Measurements from ENCODE around the gene CADM3. TPM values are rescaled to one million over a fixed set of nuclear protein-coding genes. Genes with fewer than 3 reads are reported as not detected.

The CADM3 gene
- total RNA-seq, 1 donor from 2014 or later, result 18.2 TPM

GRCh38 chr1:159207080-159207479 is 35.7 kb downstream of the CADM3 start:
- H3K4me3 Mint-ChIP-seq (ENCODE audit: unreplicated experiment), result no peak overlapping the region
- no peak overlapping the region for H2AFZ ChIP-seq (ENCODE audit: low read depth, low read length)
- FAIRE-seq, result no peak
- H3K27ac Mint-ChIP-seq (ENCODE audit: unreplicated experiment), result no peak overlapping the region
- peaks cover 71% of the 10 kb centered on the region for H3K27me3 Mint-ChIP-seq (ENCODE audit: low read depth, unreplicated experiment)
- no peaks in the 10 kb centered on the region for H3K9me3 ChIP-seq (ENCODE audit: insufficient read depth, low read depth, low read length)
- no peak overlapping the region for H3K27ac ChIP-seq (ENCODE audit: low read depth, low read length)
- no peak overlapping the region for H3K9ac ChIP-seq (ENCODE audit: low read length)
- no peak overlapping the region for H3K4me2 ChIP-seq (ENCODE audit: low read length)
- no peaks in the 10 kb centered on the region for H3K36me3 Mint-ChIP-seq (ENCODE audit: low read depth, unreplicated experiment)
- no peaks in the 10 kb centered on the region for H3K9me3 Mint-ChIP-seq (ENCODE audit: unreplicated experiment)
- TF ChIP-seq EZH2 (IDR thresholded peaks at IDR 0.05; ENCODE audit: insufficient read depth, low read length) (no peak), CTCF (IDR thresholded peaks at IDR 0.05; ENCODE audit: insufficient read depth, low read depth, low read length) (no peak)
- H3K4me1 ChIP-seq (ENCODE audit: insufficient read depth, low read length), result no peaks in the 10 kb centered on the region
- no peaks in the 10 kb centered on the region for H4K20me1 ChIP-seq (ENCODE audit: insufficient read depth, low read length)
- no peaks in the 10 kb centered on the region for H3K79me2 ChIP-seq (ENCODE audit: insufficient read depth, low read length)
- H3K4me3 ChIP-seq (ENCODE audit: insufficient read depth, low read depth, low read length), result no peak overlapping the region
- no peaks in the 10 kb centered on the region for H3K4me1 Mint-ChIP-seq (ENCODE audit: low read depth, unreplicated experiment)
- no peak for DNase-seq (ENCODE audit: low read depth)
- H3K27me3 ChIP-seq (ENCODE audit: insufficient read depth, low read length), result peaks cover 9% of the 10 kb centered on the region
- no peaks in the 10 kb centered on the region for H3K36me3 ChIP-seq (ENCODE audit: insufficient read depth, low read length)

GRCh38 chr1:159207774-159208173 is 36.4 kb downstream of the CADM3 start:
- no peaks in the 10 kb centered on the region for H3K4me1 ChIP-seq (ENCODE audit: insufficient read depth, low read length)
- Mint-ChIP-seq H3K27me3 (ENCODE audit: low read depth, unreplicated experiment) (peaks cover 68% of the 10 kb centered on the region), H3K9me3 (ENCODE audit: unreplicated experiment) (no peaks in the 10 kb centered on the region), H3K27ac (ENCODE audit: unreplicated experiment) (no peak overlapping the region), H3K36me3 (ENCODE audit: low read depth, unreplicated experiment) (no peaks in the 10 kb centered on the region), H3K4me3 (ENCODE audit: unreplicated experiment) (no peak overlapping the region), H3K4me1 (ENCODE audit: low read depth, unreplicated experiment) (no peaks in the 10 kb centered on the region)
- H3K9me3 ChIP-seq (ENCODE audit: insufficient read depth, low read depth, low read length), result no peaks in the 10 kb centered on the region
- no peak overlapping the region for H3K4me3 ChIP-seq (ENCODE audit: insufficient read depth, low read depth, low read length)
- no peak overlapping the region for H3K4me2 ChIP-seq (ENCODE audit: low read length)
- H3K36me3 ChIP-seq (ENCODE audit: insufficient read depth, low read length), result no peaks in the 10 kb centered on the region
- H4K20me1 ChIP-seq (ENCODE audit: insufficient read depth, low read length), result no peaks in the 10 kb centered on the region
- no peak for TF ChIP-seq EZH2 (IDR thresholded peaks at IDR 0.05; ENCODE audit: insufficient read depth, low read length)
- TF ChIP-seq CTCF (IDR thresholded peaks at IDR 0.05; ENCODE audit: insufficient read depth, low read depth, low read length), result no peak
- FAIRE-seq (no peak), DNase-seq (ENCODE audit: low read depth) (no peak)
- peaks cover 9% of the 10 kb centered on the region for H3K27me3 ChIP-seq (ENCODE audit: insufficient read depth, low read length)
- H3K79me2 ChIP-seq (ENCODE audit: insufficient read depth, low read length), result no peaks in the 10 kb centered on the region
- H3K9ac ChIP-seq (ENCODE audit: low read length), result no peak overlapping the region
- no peak overlapping the region for H3K27ac ChIP-seq (ENCODE audit: low read depth, low read length)
- no peak overlapping the region for H2AFZ ChIP-seq (ENCODE audit: low read depth, low read length)

- no peaks in the 10 kb centered on the region for H3K79me2 ChIP-seq (ENCODE audit: insufficient read depth, low read length)
- H3K9me3 ChIP-seq (ENCODE audit: insufficient read depth, low read depth, low read length), result no peaks in the 10 kb centered on the region
- H3K9ac ChIP-seq (ENCODE audit: low read length), result no peak overlapping the region
- H3K4me3 ChIP-seq (ENCODE audit: insufficient read depth, low read depth, low read length), result no peak overlapping the region
- no peaks in the 10 kb centered on the region for H3K4me1 ChIP-seq (ENCODE audit: insufficient read depth, low read length)
- H4K20me1 ChIP-seq (ENCODE audit: insufficient read depth, low read length), result no peaks in the 10 kb centered on the region
- no peak overlapping the region for H2AFZ ChIP-seq (ENCODE audit: low read depth, low read length)
- DNase-seq (ENCODE audit: low read depth) (no peak), FAIRE-seq (no peak)
- no peaks in the 10 kb centered on the region for H3K36me3 Mint-ChIP-seq (ENCODE audit: low read depth, unreplicated experiment)
- no peak overlapping the region for H3K4me2 ChIP-seq (ENCODE audit: low read length)
- no peak for TF ChIP-seq EZH2 (IDR thresholded peaks at IDR 0.05; ENCODE audit: insufficient read depth, low read length)
- TF ChIP-seq CTCF (IDR thresholded peaks at IDR 0.05; ENCODE audit: insufficient read depth, low read depth, low read length), result no peak
- H3K36me3 ChIP-seq (ENCODE audit: insufficient read depth, low read length), result no peaks in the 10 kb centered on the region
- H3K4me3 Mint-ChIP-seq (ENCODE audit: unreplicated experiment), result no peak overlapping the region
- H3K27me3 Mint-ChIP-seq (ENCODE audit: low read depth, unreplicated experiment), result peaks cover 65% of the 10 kb centered on the region
- no peaks in the 10 kb centered on the region for H3K9me3 Mint-ChIP-seq (ENCODE audit: unreplicated experiment)
- H3K27me3 ChIP-seq (ENCODE audit: insufficient read depth, low read length), result peaks cover 9% of the 10 kb centered on the region
- H3K27ac Mint-ChIP-seq (ENCODE audit: unreplicated experiment), result no peak overlapping the region
- no peaks in the 10 kb centered on the region for H3K4me1 Mint-ChIP-seq (ENCODE audit: low read depth, unreplicated experiment)
- no peak overlapping the region for H3K27ac ChIP-seq (ENCODE audit: low read depth, low read length)
These were observed 36.9 kb downstream of the CADM3 start for GRCh38 chr1:159208175-159208825.
